SW 1271 (cell line): Measurements from ENCODE around the gene ZNF785.
A peak's percentile ranks its signal among the peaks of the same experiment; 100 is the strongest.
"Not testable (repeated sequence)": the region's sequence is repeated elsewhere in the genome, so short reads cannot be mapped to it uniquely, and the experiment has no call there.

Experiments used
- DNase-seq, 2 experiments: peaks; one replicate each; lab custom pipeline; 2025; lab: John Stamatoyannopoulos, UW

The ZNF785 gene

DNA sequence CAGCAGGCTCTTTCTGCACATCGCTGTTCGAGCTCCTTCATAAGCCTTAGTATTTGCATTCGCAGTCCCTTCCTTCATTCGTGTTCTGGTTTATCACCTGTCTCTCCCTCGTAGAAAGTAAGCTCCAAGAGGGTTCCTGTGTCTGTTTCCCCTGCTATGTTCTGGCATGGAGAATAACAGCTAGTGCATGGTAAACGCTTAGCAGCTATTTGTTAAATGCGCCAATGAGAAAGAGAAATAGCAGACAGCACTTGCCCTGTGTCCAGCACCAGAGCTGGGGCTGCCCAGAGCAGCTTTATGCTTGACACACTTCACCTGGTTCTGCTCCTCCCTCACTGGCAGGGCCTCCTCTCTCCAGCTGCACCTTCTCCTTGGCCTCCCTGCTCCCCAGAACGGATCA lies 19.5 kb downstream of the ZNF785 start:
- DNase-seq = no peak

DNA sequence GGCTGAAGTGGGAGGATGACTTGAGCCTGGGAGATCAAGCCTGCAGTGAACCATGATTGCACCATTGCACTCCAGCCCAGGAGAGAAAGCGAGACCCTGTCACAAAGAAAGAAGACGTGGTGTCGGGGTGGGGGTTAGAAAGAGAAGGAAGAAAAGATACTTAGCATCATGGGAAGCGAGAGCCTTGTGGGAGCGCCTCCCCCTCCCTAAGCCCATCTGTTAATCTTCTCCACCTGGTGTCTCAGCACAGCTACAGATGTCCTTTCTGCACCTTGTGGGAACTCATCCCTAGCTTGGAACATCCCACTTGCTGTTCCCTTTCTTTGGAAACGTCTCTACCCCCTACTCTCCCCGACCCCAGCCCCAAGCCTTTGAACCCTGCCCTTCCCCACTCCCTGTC lies 20.0 kb downstream of the ZNF785 start:
- no peak for DNase-seq

DNA sequence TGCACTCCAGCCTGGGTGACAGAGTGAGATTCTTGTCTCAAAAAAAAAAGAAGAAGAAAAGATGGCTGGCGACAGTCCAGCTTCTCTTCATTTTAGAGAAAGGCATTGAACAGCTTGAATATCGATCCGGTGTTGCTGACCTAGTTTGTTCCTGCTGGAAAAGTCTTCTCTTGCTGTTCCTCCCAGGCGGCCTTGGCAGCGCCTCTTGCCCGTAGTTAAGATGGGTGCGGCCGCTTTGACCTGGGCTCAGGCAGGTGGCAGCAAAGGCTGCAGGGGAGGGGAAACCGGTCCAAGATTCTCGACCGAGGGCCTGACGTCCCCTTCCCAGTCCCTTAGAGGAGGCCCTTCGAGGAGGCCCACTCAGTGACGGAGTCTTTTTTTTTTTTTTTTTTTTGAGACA lies 23.5 kb downstream of the ZNF785 start:
- DNase-seq = no peak

DNA sequence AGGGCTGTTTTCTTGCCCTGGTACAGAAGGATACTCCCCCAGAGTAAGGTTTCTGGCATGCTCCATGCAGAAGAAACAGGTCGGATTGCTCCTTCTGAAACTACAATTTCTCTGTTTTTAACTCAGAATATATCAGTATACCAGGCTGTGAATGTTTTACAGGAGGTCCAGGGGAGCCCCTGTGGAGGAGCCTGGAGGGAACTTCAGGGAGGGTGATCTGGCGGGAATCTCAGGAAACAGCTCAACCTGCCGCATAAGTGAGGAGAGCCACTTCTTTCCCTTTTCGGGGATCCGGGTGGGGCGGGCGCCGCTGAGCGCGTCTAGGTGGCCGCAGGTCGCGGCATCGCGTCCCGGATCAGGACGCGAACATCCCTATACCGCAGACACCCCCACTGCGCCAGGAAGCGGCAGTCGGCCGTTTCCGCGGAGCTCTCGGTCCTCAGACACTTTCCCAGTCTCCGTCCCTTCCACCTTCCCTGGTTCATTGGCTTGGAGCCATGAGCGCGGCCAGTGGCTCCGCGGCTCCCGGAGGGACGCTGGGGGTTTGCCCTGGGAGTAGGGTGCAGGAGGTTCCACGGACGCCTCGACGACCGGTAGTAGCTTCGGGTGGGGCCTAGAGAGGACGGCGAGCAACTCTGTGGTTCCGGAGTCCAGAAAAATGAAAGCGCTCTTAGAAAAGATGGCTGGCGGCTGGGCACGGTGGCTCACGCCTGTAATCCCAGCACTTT lies 24.2 kb downstream of the ZNF785 start:
- no peak for DNase-seq

DNA sequence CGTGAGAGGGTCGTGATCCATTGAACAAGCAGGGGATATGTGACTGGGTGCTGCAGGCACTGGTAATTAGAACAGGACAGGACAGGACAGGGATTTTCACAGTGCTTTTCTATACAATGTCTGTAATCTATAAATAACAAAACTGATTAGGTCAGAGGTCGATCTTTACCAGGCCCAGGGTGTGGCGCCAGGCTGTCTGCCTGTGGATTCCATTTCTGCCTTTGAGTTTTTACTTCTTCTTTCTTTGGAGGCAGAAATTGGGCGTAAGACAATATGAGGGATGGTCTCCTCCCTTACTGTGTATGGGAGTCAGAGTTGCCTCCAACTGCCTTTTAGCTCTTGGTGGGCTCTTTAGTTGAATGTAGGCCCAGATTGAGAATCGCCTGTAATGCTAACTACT lies 25.8 kb downstream of the ZNF785 start:
- DNase-seq = no peak

DNA sequence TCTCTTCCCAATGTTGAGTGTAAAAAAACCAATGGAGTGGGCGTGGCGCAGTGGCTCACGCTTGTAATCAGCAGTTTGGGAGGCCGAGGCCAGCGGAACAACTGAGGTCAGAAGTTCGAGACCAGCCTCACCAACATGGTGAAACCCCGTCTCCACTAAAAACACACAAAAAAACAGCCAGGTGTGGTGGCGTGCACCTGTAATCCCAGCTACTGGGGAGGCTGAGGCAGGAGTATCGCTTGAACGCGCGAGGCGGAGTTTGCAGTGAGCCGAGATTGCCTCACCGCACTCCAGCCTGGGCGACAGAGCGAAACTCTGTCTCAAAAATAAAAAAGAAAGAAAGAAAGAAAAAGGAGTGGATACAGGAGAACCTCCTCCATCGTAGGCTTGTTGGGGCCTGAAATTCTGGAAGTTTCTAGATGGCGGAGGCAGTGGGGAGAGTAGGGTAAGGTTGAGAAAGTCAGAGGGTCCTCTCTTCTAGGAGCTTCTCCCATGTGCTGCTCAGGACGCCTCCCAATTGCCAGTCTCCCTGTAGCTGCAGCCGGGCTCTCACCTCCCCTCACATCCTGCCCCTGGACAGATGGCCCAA lies 26.6 kb downstream of the ZNF785 start:
- DNase-seq = no peak

DNA sequence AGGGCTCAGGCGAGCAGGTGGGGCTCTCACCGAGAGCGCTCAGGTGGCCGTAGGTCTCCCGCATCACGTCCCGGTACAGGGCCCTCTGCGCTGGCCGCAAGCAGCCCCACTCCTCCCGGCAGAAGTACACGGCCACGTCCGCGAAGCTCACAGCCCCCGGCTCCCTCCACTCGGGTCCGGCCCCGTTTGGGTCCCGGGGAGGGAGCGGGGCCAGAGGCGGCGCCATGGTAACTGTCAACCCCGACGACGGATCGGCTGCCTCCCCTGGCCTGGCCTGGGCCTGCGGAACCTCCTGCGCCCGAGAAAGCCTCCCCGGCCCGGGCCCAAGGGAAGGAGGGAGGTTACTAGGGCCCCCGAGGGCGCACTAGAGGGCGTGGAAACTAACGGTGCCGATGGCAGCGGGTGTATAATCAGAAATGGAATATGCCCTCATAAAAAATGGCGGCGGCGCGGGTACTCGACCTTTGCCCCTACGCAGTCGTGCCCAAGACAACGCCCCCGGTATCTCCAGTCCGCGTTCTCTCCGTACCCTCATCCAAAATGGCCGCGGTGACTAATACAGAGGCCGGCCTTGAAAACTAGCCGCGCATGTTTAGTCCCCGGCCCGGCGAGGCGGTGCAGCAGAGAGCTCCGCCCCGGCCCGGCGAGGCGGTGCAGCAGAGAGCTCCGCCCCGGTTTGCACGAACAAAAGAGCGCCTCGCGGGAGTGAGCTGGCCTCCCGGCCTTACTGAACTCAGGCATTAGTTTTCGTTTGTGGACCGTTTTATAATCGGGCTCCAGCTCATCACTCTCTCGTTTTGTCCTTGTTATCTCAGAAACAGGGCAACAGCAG lies 27.3 kb downstream of the ZNF785 start, which contains the start of gene ZNF764:
Gene ZNF764 (minus strand): TSS at position 418 of the 832 bp plus-strand sequence. CDS start 192 bp downstream, at position 226.
- DNase-seq = peak; percentile 96 to 97

DNA sequence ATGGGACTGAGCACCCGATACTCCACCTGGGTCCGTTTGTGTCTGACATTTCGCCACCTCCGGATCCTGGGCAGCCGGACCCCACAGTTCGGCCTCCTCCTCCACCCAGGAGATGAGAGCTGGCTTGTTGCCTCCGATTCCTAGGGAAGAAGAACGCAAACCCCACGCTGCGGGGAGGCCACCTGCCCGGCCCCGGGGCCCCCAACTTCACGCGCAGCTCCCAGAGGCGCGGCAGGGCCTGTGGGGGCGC lies 27.9 kb downstream of the ZNF785 start:
- DNase-seq = no peak

DNA sequence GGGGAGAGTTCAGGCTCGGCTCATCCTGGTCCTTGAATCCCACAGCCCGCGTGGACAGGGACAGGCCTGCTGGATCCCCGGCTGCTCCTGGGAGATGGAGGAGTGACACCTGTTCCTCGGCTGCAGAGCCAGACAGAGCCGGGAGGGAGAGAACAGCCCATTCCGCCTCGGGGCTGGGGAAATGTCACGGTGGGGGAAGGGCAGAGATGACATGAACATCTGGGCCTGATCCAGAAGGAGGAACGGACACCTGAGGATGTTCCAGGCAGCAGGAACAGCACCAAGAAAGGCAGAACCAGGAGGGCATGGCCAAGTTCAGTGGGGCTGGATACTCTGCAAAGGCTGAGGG lies 29.4 kb downstream of the ZNF785 start:
- DNase-seq = no peak

DNA sequence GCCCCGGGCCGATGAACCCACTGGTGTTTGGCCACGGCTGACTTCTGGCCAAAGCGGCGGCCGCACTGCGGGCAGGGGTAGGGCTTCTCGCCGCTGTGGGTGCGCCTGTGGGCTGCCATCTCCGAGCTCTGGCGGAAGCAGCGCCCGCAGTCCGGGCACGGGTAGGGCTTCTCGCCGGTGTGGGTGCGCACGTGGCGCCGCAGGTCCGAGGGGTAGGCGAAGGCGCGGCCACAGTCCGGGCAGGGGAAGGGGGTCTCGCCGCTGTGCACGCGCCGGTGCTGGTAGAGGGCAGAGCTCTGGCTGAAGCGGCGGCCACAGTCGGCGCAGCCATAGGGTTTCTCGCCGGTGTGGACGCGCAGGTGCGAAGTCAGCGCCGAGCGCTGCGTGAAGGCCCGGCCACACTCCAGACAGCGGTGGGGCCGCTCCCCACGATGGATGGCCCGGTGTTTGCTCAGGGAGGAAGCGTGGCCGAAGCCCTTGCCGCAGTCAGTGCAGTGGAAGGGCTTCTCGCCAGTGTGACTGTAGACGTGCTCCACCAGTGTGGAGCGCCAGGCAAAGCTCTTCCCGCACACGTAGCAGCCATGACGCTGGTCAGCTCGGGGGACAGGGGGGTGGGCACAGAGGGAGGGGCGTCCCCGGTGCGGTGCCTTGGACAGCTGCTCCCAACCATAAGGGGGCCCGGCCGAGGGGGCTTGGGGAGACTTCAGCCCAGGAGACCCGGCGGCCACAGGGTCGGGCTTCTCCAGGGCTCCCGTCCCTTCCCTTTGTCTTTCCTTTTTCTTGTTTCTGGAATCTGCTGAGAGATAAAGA lies 30.0 kb downstream of the ZNF785 start:
- DNase-seq = no peak

DNA sequence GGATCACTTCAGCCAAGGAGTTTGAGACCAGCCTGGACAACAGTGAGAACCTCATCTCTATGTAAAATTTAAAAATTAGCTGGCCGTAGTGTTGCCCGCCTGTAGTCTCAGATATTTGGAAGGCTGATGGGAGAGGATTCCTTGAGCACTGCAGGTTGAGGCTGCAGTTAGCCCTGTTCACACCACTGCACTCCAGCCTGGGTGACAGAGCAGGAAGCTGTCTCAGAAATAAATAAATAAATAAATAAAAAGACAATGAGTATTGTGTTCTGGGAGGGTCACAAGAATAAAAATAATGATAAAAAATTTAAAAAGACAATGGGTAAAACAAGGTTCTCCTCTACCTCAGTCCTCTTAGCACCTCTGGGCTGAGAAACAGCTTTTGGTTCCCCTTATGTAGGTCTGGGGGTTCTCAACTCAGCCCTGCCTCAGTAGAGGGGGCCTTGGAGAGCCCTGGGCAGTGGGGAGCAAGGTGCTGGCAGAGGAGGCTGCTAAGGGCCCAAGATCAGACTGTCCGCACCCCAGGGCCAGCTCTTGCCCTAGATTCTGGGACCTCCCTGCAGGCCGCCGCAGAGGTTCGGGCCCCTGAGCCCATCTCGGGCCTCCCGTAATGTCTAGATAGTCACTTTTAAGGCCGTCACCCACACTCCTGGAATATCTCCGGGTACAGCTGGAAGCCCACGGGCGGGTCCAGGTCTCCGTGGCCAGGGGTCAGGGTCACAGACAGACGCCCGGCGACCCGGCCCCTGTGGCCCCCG lies 30.8 kb downstream of the ZNF785 start:
- no peak for DNase-seq

DNA sequence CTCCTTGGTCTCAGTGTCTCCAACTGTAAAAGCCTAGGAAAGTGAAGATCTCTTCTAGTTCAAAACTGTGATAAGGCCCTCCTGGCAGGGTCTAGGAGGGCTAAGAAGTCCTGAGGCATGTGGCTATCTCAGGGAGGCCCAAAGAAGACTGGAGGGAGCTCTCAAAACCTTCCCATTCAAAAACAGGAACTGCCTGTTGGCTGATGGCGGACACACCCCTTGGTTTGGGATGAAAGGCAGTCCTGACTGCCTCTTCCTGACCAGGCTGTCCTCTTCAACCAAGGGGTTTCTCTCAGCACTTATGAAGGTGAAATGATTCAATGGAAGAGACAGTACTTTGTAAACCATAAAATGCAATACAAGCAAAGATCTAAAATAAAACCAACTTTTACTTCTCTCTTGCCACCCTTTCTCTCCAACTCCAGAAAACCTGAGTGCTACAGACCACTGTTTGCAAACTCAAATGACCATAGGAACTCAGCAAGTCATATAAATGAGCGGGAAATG lies 32.1 kb downstream of the ZNF785 start:
- no peak for DNase-seq

DNA sequence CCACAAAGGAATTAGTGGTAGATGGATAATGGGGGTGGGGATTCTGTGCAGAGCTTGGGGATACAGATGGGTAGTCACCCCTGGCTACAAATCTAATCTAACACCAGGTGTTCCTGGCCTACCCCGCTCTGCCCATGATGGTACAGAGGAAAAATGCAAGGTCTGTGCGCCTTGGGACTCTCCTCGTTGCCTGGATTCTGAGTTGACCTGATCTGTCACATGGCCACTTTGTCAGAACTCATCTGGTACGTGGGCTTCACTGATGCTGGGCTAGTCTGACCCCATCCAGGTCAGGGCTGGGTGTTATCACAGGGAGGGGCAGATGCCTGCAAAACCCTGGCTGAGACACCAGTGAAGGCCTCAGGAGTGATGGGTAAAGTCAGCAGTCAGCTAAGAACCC lies 32.5 kb downstream of the ZNF785 start:
- DNase-seq = no peak

DNA sequence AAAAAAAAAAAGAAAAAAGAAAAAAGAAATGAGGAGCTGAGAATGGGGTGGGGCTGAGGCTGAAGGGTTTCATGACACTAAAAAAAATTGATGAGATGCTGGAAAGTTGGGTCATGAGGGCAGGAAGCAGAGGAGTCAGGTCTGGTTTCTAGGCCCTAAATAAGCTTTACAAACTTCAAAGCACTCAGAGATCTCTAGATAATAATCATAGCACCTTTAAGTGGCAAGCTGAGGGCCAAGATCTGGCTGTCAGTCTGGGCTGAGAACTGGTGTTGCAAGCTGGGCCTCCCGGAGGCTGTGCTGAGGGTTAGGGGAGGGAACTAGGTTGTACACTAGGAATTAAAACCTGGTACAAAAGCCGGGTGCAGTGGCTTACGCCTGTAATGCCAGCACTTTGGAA lies 33.7 kb downstream of the ZNF785 start:
- no peak for DNase-seq

DNA sequence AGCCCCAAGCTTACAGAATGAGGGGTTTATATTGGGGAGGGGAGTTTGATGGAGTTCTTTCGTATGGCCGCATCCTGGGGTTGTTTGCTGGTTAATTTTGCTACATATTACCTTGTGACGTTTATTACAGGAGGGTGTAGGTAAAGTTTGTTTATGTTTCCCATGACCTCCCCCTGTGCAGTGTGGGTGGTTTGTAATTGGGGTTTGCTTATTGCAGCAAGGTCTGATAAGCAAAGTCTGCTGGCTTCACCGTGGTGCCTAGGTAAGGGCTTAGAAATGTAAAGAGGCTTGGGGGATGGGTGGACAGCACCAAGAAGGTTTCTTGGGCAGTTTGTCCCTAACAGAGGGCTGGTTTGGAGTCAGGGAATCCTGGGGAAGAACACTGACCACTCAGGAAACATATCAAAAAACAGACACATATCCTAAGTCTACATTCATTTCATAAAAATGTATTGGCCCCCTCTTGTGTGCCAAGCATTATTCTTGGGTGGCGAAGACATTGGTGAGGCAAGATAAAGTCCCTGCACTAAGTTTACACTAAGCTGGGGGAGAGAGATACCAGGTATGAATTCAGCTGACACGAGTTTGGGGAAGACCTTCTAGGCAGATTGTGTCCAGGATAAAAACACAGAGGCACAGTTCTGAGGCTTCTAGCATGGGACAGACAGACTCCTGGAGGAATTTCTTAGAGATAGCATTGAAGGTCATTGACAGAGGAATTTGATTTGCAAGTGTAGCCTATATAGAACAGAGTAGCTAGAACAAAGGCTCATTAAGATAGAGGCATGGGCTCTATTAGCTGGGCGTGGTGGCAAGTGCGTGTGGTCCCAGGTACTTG lies 36.9 kb downstream of the ZNF785 start:
- DNase-seq = no peak

DNA sequence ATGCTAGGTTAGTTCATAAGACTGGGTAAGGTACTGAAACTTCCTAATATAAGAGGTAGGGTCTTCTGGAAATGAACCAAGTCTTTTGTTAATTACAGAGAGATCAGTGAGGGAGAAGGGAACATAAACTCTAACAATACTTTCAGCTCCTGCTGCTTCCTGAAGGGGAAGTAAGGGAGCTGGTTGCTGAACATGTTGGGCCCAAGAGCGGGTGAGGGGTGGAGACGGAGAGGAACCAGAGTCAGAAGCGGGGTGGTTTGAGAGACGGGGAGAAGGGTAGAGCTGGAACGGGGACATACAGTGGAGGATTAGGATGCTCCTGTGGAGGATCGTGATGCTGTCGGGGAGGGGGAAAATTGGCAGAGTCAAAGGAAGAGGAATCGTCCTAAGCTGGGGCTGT lies 39.4 kb downstream of the ZNF785 start:
- no peak for DNase-seq

DNA sequence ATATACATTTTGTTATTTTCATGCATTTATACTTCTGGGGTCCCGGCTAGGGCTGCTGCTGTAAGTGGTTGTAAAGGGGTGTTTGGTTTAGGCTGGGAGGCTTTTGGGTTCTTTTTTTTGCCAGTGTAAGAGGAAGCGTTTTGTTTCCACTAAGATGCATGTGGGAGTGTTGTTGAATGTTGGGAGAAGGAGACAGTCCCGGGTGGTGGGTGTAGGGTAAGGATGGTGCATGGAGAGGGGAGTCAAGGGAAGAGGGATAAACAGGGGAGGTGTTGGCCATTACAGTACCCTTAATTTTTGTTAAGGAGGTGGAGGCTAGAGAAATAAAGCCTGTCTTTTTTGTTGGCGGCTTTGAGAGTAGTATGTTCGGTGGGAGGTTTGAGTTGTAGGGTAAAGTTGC lies 42.4 kb downstream of the ZNF785 start:
- no peak for DNase-seq

DNA sequence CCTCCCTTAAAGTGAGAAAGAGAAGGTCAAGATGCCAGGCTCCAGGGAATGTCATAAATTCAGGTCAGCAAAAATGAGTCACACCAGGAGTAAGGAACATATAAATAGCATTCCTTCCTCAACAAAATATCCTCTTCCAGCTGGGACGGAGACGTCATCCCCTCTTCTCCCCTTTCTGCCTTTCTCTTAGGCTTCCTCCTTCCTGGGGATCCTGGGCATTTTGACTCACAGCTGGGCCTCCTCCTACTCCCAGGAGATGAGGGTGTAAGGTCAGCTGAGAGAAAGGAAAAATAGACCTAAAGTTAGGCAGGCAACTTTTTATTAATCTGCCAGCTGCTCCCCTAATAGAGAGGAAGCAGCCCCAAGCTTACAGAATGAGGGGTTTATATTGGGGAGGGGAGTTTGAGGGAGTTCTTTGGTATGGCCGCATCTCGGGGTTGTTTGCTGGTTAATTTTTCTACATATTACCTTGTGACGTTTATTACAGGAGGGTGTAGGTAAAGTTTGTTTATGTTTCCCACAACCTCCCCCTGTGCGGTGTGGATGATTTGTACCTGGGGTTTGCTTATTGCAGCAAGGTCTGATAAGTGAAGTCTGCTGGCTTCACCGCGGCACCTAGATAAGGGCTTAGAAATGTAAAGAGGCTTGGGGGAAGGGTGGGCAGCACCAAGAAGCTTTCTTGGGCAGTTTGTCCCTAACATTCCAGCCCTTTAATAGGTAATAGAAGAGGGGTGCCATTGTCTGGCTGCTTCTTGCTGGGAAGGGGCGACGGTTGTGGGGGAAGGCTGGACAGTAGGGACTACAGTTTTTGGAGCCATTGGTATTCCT lies 43.8 kb downstream of the ZNF785 start:
- DNase-seq = no peak

DNA sequence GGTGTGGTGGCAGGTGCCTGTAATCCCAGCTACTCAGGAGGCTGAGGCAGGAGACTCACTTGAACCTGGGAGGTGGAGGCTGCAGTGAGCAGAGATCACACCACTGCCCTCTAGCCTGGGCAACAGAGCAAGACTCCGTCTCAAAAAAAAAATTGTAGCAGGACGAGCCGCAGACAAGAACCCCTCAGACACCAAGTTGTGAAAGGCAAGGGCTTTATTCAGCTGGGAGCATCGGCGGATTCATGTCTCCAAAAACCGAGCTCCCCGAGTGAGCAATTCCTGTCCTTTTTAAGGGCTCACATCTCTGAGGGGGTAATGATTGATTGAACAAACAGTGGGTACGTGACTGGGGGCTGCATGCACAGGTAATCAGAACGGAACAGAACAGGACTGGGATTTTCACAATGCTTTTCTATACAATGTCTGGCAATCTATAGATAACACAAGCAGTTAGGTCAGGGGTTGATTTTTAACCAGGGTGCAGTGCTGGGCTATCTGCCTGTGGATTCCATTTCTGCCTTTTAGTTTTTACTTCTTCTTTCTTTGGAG lies 44.5 kb downstream of the ZNF785 start:
- not testable (repeated sequence) for DNase-seq
